Tibial nerve (tissue), 3 donors: ENCODE data around the gene ERN1.

ENCODE experiments used
- POLR2A ChIP-seq, 2 donors: fragments of 450-650 bp; IDR thresholded peaks; one replicate each; pipeline ENCODE4 v1.6.1; 2017; ENCODE audit warnings: antibody characterized with exemption in 2 of 2, mild to moderate bottlenecking in 2 of 2, moderate library complexity in 2 of 2
- TF ChIP-seq, protein P1 (sequence below), 5 experiments: fragments of 200-600 bp in 3 of 5; fragments of 450-650 bp in 2 of 5; sonication (generic) in 3 of 5; IDR thresholded peaks; one replicate each; pipeline ENCODE4 v1.5.1; 2016 to 2019; ENCODE audit warnings: antibody characterized with exemption in 5 of 5, mild to moderate bottlenecking in 3 of 5, moderate library complexity in 2 of 5

DNA sequence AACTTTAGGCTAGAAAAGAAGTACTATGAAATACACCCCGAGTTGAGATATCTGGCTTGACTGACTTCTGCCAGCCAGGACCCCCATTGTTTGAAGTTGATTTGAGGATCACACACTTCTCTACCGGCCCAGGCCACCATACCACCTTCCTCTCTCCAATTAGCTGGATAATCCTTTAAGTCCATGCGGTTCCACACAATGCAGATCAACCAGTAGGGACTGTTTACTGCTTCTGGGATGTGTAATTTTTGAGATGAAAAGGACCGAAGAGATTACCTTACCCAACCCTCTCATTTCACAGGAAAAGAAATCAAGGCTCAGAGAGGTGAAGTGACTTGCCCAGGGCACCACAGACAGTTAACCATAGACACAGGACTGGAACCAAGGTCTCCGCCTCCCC is 20.5 kb downstream of the ERN1 start:
- TF ChIP-seq, protein P1, sequence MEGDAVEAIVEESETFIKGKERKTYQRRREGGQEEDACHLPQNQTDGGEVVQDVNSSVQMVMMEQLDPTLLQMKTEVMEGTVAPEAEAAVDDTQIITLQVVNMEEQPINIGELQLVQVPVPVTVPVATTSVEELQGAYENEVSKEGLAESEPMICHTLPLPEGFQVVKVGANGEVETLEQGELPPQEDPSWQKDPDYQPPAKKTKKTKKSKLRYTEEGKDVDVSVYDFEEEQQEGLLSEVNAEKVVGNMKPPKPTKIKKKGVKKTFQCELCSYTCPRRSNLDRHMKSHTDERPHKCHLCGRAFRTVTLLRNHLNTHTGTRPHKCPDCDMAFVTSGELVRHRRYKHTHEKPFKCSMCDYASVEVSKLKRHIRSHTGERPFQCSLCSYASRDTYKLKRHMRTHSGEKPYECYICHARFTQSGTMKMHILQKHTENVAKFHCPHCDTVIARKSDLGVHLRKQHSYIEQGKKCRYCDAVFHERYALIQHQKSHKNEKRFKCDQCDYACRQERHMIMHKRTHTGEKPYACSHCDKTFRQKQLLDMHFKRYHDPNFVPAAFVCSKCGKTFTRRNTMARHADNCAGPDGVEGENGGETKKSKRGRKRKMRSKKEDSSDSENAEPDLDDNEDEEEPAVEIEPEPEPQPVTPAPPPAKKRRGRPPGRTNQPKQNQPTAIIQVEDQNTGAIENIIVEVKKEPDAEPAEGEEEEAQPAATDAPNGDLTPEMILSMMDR (IDR thresholded peaks at IDR 0.05) = no peak
- TF ChIP-seq POLR2A (IDR thresholded peaks at IDR 0.05) = no peak
